Measurements from ENCODE around the gene SMIM44.

Gene SMIM44

DNA sequence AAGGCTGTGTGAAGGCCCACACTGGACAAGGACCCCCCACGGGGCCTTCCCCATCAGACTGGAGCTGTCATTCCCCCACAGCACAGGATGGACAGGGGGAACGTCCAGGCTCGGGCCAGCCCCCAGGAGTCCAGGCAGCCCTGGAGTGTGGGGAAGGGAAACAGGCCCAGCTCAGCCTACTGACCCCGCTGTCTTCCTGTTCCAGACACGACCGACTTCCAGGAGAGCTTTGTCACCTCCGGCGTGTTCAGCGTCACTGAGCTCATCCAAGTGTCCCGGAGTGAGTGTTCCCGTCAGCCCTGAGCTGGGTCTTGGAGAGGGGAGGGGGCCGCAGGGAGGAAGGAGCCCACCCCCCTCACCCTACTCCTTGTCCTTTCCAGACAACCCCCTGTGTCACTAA, 49.9 kb downstream of the SMIM44 start:
- no peak for DNase-seq

All from stimulated activated CD4-positive, alpha-beta T cell treated with anti-CD3 and anti-CD28 coated beads, Interleukin-4, amount 100 ng/mL, for 1 hour (primary cell).